Transverse colon (tissue), 4 donors: ENCODE data around the gene DPH1. TPM values are rescaled to one million over a fixed set of nuclear protein-coding genes. Genes with fewer than 3 reads are reported as not detected.

ENCODE experiments used
- DNase-seq: peaks from one replicate; pipeline ENCODE4 v3.0.0-alpha.2; 2019
- H3K27ac ChIP-seq, 4 donors: fragments of 200-600 bp; sonication (generic); 2 replicates each; pipeline ENCODE4 v1.5.1; 2016 to 2018; ENCODE audit warnings: inconsistent platforms in 4 of 4
- H3K27me3 ChIP-seq: fragments of 200-600 bp; sonication (generic); 2 replicates; pipeline ENCODE4 v1.5.1; 2017; ENCODE audit warnings: inconsistent platforms
- H3K36me3 ChIP-seq, 4 donors: fragments of 200-600 bp; sonication (generic); 2 replicates each; pipeline ENCODE4 v1.5.1; 2017 to 2019; ENCODE audit warnings: inconsistent platforms in 4 of 4
- H3K4me1 ChIP-seq, 4 donors: fragments of 200-600 bp; sonication (generic); 2 replicates each; pipeline ENCODE4 v1.5.1; 2017 to 2020; ENCODE audit warnings: inconsistent platforms in 4 of 4
- H3K4me3 ChIP-seq, 4 donors: fragments of 200-600 bp; sonication (generic); 1 replicate in 1 of 4; 2 replicates in 3 of 4; pipeline versions ENCODE4 v1.5.1 to v1.6.1; 2017 to 2019; ENCODE audit warnings: inconsistent platforms in 4 of 4
- H3K9me3 ChIP-seq, 2 donors: fragments of 200-600 bp; sonication (generic); 2 replicates each; pipeline ENCODE4 v1.5.1; 2017 to 2019; ENCODE audit warnings: inconsistent platforms in 2 of 2
- EP300 ChIP-seq: sonication (generic); formaldehyde crosslinking; IDR thresholded peaks from one replicate; pipeline ENCODE4 v1.6.1; 2017; ENCODE audit warnings: antibody characterized with exemption, low read depth
- POLR2A ChIP-seq: fragments of 450-650 bp; IDR thresholded peaks from one replicate; pipeline ENCODE4 v1.6.1; 2016; ENCODE audit warnings: antibody characterized with exemption, mild to moderate bottlenecking, moderate library complexity
- POLR2AphosphoS5 ChIP-seq, 3 donors: sonication (generic); formaldehyde crosslinking; IDR thresholded peaks; one replicate each; pipeline ENCODE4 v1.6.1; 2016; ENCODE audit warnings: antibody characterized with exemption in 3 of 3
- WGBS, 2 donors: methylation state at CpG; one replicate each; pipeline ENCODE4 v1.1.5; 2018; ENCODE audit warnings: low coverage in 1 of 2; 5-methylcytosine and 5-hydroxymethylcytosine counted together
- in situ Hi-C, 4 donors: fragments of 200-750 bp; cut with MboI; loops; one replicate each; pipeline versions ENCODE4 v1.15.0 to v1.15.1; 2017; ENCODE audit warnings: low sequenced_read_pairs in 3 of 4, low pct_ligation_motif_present in 1 of 4, low pct_unique_long_range_greater_than_20kb in 1 of 4
- intact Hi-C: fragments of 100-400 bp; cut with DNase I; formaldehyde crosslinking; loops from one replicate; pipeline ENCODE4 v1.15.1; 2023; ENCODE audit warnings: low total_unique reads
- total RNA-seq, 4 donors: library from RNA; depleted of rRNA; stranded (reverse); fragments of >200 nt; gene quantifications; one replicate each; pipeline ENCODE4 v1.1.0, GENCODE V29; 2016
- TF ChIP-seq, protein P1 (sequence below), 5 experiments: fragments of 200-600 bp in 3 of 5; fragments of 450-650 bp in 2 of 5; sonication (generic) in 3 of 5; IDR thresholded peaks; 1 replicate in 2 of 5; 2 replicates in 3 of 5; pipeline ENCODE4 v1.5.1; 2016 to 2017; ENCODE audit warnings: antibody characterized with exemption in 5 of 5, inconsistent platforms in 3 of 5, mild to moderate bottlenecking in 2 of 5, moderate library complexity in 1 of 5

The DPH1 gene
- total RNA-seq, 4 donors from 2014 or later: 32.4 to 88.8 (median 58.9) TPM

DNA sequence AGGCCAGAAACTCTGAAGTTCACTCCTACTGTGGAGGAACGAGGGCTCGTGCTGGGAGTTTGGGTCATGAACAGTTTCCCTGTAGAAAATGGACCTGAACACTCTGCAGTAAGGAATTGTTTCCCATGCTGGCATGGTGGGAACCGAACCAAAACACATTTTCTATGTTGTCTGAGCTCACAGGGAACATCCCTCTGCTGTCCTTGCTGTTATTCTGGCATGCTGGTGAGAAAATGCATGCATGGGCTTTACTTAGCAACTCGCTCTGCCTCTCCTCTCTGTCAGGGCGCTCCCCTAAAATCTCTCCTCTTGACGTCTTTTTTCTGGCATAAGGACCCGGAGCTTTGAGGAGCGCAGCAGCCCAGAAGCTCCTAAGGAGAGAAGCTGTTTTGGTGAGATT is 10.2 kb upstream of the DPH1 start:
- in situ Hi-C loops (loop anchor here (10.0 kb wide), 2 partner anchors 105 to 115 kb away; no protein-coding TSS in a partner anchor), intact Hi-C loops (no loop called here)
- H3K36me3 ChIP-seq: no peaks in the 10 kb centered on the region
- no peak overlapping the region for H3K4me3 ChIP-seq
- H3K27ac ChIP-seq: no peak overlapping the region
- no peaks in the 10 kb centered on the region for H3K9me3 ChIP-seq
- H3K27me3 ChIP-seq: peaks cover 59% of the 10 kb centered on the region
- no peak for TF ChIP-seq EP300
- no peak for TF ChIP-seq POLR2A
- TF ChIP-seq POLR2AphosphoS5 (IDR thresholded peaks at IDR 0.05): no peak
- TF ChIP-seq, protein P1, sequence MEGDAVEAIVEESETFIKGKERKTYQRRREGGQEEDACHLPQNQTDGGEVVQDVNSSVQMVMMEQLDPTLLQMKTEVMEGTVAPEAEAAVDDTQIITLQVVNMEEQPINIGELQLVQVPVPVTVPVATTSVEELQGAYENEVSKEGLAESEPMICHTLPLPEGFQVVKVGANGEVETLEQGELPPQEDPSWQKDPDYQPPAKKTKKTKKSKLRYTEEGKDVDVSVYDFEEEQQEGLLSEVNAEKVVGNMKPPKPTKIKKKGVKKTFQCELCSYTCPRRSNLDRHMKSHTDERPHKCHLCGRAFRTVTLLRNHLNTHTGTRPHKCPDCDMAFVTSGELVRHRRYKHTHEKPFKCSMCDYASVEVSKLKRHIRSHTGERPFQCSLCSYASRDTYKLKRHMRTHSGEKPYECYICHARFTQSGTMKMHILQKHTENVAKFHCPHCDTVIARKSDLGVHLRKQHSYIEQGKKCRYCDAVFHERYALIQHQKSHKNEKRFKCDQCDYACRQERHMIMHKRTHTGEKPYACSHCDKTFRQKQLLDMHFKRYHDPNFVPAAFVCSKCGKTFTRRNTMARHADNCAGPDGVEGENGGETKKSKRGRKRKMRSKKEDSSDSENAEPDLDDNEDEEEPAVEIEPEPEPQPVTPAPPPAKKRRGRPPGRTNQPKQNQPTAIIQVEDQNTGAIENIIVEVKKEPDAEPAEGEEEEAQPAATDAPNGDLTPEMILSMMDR (IDR thresholded peaks at IDR 0.05): no peak
- 85% methylated on average over 8 of the region's 8 CpGs; no CpG with 5 or more reads in 1 of the 2 donors for WGBS, 2 donors
- H3K4me1 ChIP-seq: peaks cover 9 to 14% (median 11%) of the 10 kb centered on the region in 4 donors
- no peak for DNase-seq

DNA sequence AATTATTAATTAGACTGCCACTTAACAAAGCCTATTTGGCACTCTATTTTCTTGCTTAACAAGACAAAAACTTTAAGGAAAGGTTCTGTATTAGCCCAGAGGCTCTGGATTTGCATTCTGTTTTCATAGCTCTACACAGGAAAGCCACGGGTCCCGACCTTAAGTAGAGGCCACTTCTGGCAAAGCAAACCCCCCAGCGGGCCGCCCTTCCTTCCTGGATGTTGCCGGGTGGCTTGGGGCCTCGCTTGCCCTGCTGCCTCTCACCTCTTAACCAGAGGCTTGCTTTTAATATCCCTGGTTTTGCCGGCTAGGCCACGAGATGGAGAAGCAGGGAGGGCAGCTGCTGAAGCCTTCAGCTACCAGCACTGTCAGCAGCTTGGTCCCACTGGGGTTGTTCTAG is 9.2 kb upstream of the DPH1 start:
- peaks cover 69% of the 10 kb centered on the region for H3K27me3 ChIP-seq

DNA sequence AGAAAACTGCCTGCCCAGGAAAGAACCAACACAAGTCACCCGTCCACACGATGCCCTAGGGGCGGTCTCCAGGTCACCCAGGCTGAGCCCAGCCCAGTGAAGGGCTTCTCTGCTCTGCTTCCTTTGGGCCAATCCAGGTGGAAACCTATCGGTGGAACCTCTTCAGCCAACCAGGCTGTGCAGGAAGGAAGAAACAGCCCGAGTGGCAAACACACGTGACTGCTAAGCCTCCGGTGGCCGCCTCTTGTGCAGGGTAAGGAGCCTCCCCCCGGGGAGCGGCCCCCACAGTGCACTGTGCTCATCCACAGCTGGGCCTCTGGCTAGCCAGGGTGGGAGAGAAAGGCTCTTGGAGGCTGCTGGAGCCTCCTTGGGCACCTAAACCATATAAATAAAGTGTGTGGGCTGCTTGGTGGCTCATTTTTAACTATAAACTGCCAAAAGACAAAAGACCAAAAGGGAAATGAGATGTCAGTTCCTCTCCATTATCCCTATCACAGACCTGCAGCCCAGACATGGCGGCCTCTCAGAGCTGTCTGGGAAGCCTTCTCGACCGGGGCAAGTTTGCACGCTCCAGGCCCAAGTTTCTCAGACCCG is 7.2 kb upstream of the DPH1 start:
- Histone ChIP-seq H3K27ac (no peak overlapping the region), H3K4me3 (no peak overlapping the region), H3K27me3 (peaks cover 89% of the 10 kb centered on the region), H3K4me1 (peaks cover 18 to 28% (median 25%) of the 10 kb centered on the region in 4 donors), H3K36me3 (no peaks in the 10 kb centered on the region), H3K9me3 (no peaks in the 10 kb centered on the region)
- WGBS, 2 donors: 82% methylated on average over 11 of the region's 15 CpGs; no CpG with 5 or more reads in 1 of the 2 donors
- in situ Hi-C loops (loop anchor here in 1 of 4 donors (10.0 kb wide), 1 partner anchor 118 kb away; no protein-coding TSS in a partner anchor), intact Hi-C loops (no loop called here)
- TF ChIP-seq POLR2AphosphoS5 (IDR thresholded peaks at IDR 0.05): no peak
- TF ChIP-seq EP300: no peak
- no peak for TF ChIP-seq POLR2A
- TF ChIP-seq, protein P1 (IDR thresholded peaks at IDR 0.05): no peak
- DNase-seq: no peak

More for the DNA sequence above, 9.2 kb upstream of the DPH1 start:
- Histone ChIP-seq H3K9me3 (no peaks in the 10 kb centered on the region), H3K4me1 (peaks cover 13 to 24% (median 21%) of the 10 kb centered on the region in 4 donors), H3K36me3 (no peaks in the 10 kb centered on the region), H3K4me3 (no peak overlapping the region), H3K27ac (no peak overlapping the region)
- 60% methylated on average over 8 of the region's 8 CpGs; no CpG with 5 or more reads in 1 of the 2 donors for WGBS, 2 donors
- in situ Hi-C loops: loop anchor here in 1 of 4 donors (10.0 kb wide), 1 partner anchor 116 kb away; no protein-coding TSS in a partner anchor
- TF ChIP-seq POLR2A (no peak), POLR2AphosphoS5 (IDR thresholded peaks at IDR 0.05) (no peak), EP300 (no peak)
- TF ChIP-seq, protein P1 (IDR thresholded peaks at IDR 0.05): no peak
- DNase-seq: no peak
- intact Hi-C loops: no loop called here

DNA sequence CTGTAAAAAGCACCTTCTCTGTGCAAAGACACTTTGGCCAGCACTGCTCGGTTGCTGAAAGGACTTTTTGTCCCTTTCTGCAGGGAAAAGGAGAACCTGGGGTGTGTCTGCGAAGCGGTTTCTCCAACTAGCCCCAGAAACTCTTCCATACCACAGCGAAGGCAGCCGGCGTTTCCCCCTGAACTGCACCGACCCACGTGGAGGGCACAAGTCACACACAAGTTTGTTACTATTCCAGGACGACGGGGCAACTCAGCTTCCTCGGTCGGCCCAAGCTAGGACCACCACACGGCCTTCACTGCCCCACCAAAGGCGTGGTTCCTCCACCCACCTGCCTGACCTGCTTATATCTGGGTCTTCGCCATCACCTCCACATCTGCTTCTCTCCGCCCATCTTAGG is 6.7 kb upstream of the DPH1 start:
- intact Hi-C loops: no loop called here
- Histone ChIP-seq H3K27ac (no peak overlapping the region), H3K4me1 (peaks cover 18 to 28% (median 25%) of the 10 kb centered on the region in 4 donors), H3K4me3 (peak overlapping the region in 1 of 4 donors; percentile 60), H3K27me3 (peaks cover 89% of the 10 kb centered on the region), H3K36me3 (no peaks in the 10 kb centered on the region), H3K9me3 (no peaks in the 10 kb centered on the region)
- TF ChIP-seq POLR2A (no peak), EP300 (no peak), POLR2AphosphoS5 (IDR thresholded peaks at IDR 0.05) (no peak)
- TF ChIP-seq, protein P1 (IDR thresholded peaks at IDR 0.05): no peak
- in situ Hi-C loops: loop anchor here in 1 of 4 donors (10.0 kb wide), 1 partner anchor 118 kb away; no protein-coding TSS in a partner anchor
- DNase-seq: no peak
- 63% methylated on average over 16 of the region's 16 CpGs; no CpG with 5 or more reads in 1 of the 2 donors for WGBS, 2 donors
